Activated CD8-positive, alpha-beta T cell treated with anti-CD3 and anti-CD28 coated beads for 36 hours (primary cell): ENCODE measurements around the gene SLC25A19. TPM values are rescaled to one million over a fixed set of nuclear protein-coding genes. Genes with fewer than 3 reads are reported as not detected.
A peak's percentile ranks its signal among the peaks of the same experiment; 100 is the strongest.
"Not testable (repeated sequence)": the region's sequence is repeated elsewhere in the genome, so short reads cannot be mapped to it uniquely, and the experiment has no call there.

ENCODE experiments used
- ATAC-seq: fragments of 200-7000 bp; cut with Tn5 transposase; one replicate; pipeline ENCODE4 v1.10.0; 2021; ENCODE audit warnings: mild to moderate bottlenecking, moderate library complexity
- CTCF ChIA-PET: fragments of 350-600 bp; sonication (Branson Sonifier 250); formaldehyde crosslinking; loops from one replicate; lab custom pipeline; 2021; ENCODE audit warnings: antibody characterized with exemption; lab: Charles Lee
- POLR2A ChIA-PET: fragments of 350-600 bp; sonication (Branson Sonifier 250); formaldehyde crosslinking; loops from one replicate; lab custom pipeline; 2021; ENCODE audit warnings: antibody characterized with exemption; lab: Charles Lee
- DNase-seq: peaks from one replicate; pipeline ENCODE4 v3.0.0-alpha.2; 2020
- H3K27ac Mint-ChIP-seq: one replicate; pipeline ENCODE4 v1.8.0; 2021; ENCODE audit warnings: mild to moderate bottlenecking, mixed read lengths
- H3K27me3 Mint-ChIP-seq: one replicate; pipeline ENCODE4 v1.8.0; 2021; ENCODE audit warnings: mixed read lengths
- H3K36me3 Mint-ChIP-seq: one replicate; pipeline ENCODE4 v1.8.0; 2021; ENCODE audit warnings: low read depth, mixed read lengths
- H3K4me1 Mint-ChIP-seq: one replicate; pipeline ENCODE4 v1.8.0; 2021; ENCODE audit warnings: low read depth, mixed read lengths
- H3K4me3 Mint-ChIP-seq: one replicate; pipeline ENCODE4 v1.8.0; 2021; ENCODE audit warnings: mild to moderate bottlenecking, moderate library complexity, mixed read lengths
- H3K9me3 Mint-ChIP-seq: one replicate; pipeline ENCODE4 v1.8.0; 2021; ENCODE audit warnings: mixed read lengths
- intact Hi-C: fragments of 100-400 bp; cut with micrococcal nuclease; formaldehyde crosslinking; loops from one replicate; pipeline ENCODE4 v1.10.0; 2022
- total RNA-seq, 2 experiments: library from RNA; stranded (reverse); gene quantifications; one replicate each; pipeline ENCODE4 v1.2.3, GENCODE V29; 2021
- TF ChIP-seq, protein P1 (sequence below): fragments of 200-600 bp; IDR thresholded peaks from one replicate; pipeline ENCODE4 v1.8.0; 2022; ENCODE audit warnings: antibody characterized with exemption, mild to moderate bottlenecking

The SLC25A19 gene
- total RNA-seq, 2 experiments from 2014 or later: 55.1 to 55.2 TPM

DNA sequence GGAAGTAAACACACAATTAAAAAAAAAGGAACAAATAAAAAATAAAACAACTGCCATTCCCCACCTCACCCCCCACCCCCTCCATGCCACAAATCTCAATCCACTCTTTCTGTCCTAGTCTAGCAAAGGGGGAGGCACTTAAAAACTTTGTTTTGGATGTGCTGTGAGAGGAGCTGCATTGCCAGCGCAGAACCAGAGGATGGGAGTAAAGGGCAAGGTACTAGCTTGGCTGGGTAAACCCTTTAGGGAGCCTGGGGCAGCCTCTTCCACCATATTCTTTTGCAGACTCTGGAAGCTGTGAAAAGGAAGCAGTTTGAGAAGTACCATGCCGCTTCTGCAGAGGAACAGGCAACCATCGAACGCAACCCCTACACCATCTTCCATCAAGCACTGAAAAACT lies 26.2 kb downstream of the SLC25A19 start:
- peaks cover 43% of the 10 kb centered on the region for H3K36me3 Mint-ChIP-seq
- ATAC-seq: no peak
- ChIA-PET CTCF (interaction anchor here (0.7 to 4.9 kb wide), 8 partner anchors 9 to 181 kb away, joined by 3 to 107 read pairs (median 7); partner anchors contain the start of genes MIF4GD and NUP85), POLR2A (interaction anchor here (1.1 to 4.8 kb wide), 10 partner anchors 8 to 514 kb away, joined by 3 to 105 read pairs (median 8); partner anchors contain the start of genes ARMC7, MIF4GD and SLC25A19)
- TF ChIP-seq, protein P1, sequence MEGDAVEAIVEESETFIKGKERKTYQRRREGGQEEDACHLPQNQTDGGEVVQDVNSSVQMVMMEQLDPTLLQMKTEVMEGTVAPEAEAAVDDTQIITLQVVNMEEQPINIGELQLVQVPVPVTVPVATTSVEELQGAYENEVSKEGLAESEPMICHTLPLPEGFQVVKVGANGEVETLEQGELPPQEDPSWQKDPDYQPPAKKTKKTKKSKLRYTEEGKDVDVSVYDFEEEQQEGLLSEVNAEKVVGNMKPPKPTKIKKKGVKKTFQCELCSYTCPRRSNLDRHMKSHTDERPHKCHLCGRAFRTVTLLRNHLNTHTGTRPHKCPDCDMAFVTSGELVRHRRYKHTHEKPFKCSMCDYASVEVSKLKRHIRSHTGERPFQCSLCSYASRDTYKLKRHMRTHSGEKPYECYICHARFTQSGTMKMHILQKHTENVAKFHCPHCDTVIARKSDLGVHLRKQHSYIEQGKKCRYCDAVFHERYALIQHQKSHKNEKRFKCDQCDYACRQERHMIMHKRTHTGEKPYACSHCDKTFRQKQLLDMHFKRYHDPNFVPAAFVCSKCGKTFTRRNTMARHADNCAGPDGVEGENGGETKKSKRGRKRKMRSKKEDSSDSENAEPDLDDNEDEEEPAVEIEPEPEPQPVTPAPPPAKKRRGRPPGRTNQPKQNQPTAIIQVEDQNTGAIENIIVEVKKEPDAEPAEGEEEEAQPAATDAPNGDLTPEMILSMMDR: no peak
- no peaks in the 10 kb centered on the region for H3K9me3 Mint-ChIP-seq
- peaks cover 42% of the 10 kb centered on the region for H3K4me1 Mint-ChIP-seq
- intact Hi-C loops: no loop called here
- peak overlapping the region; percentile 95 for H3K4me3 Mint-ChIP-seq
- peak overlapping the region; percentile 99 for H3K27ac Mint-ChIP-seq
- DNase-seq: no peak
- no peaks in the 10 kb centered on the region for H3K27me3 Mint-ChIP-seq

- ATAC-seq: no peak
These were observed 27.1 kb downstream of the SLC25A19 start for GRCh38 chr17:75262112-75262606.

GRCh38 chr17:75261336-75262111 lies 27.7 kb downstream of the SLC25A19 start, which contains the start of the genes GGA3 and MRPS7:
TSS of gene GGA3 (minus strand) at chr17:75261606. CDS start at chr17:75261587, 19 bp downstream.
TSS of gene MRPS7 (plus strand) at chr17:75261879. CDS start at chr17:75261901, 22 bp downstream.
- Mint-ChIP-seq H3K4me3 (peak within 1 kb of the TSS; percentile 95), H3K4me1 (peaks cover 52% of the 10 kb centered on the region), H3K9me3 (no peaks in the 10 kb centered on the region), H3K27me3 (no peaks in the 10 kb centered on the region), H3K36me3 (peaks cover 36% of the 10 kb centered on the region), H3K27ac (peak within 1 kb of the TSS; percentile 99)
- intact Hi-C loops: no loop called here
- ChIA-PET POLR2A (interaction anchor here (0.9 to 4.8 kb wide), 29 partner anchors 10 to 515 kb away, joined by 3 to 105 read pairs (median 4); partner anchors contain the start of genes ARMC7, GRB2, JPT1 and MIF4GD), CTCF (interaction anchor here (0.8 to 4.9 kb wide), 16 partner anchors 11 to 300 kb away, joined by 3 to 107 read pairs (median 6); partner anchors contain the start of genes MIF4GD, NUP85, SLC25A19 and TSEN54)
- DNase-seq (peak; percentile 97), ATAC-seq (peak; percentile 96)
- TF ChIP-seq, protein P1: no peak

More at GRCh38 chr17:75262112-75262606, 27.1 kb downstream of the SLC25A19 start:
- Mint-ChIP-seq H3K36me3 (peaks cover 38% of the 10 kb centered on the region), H3K27ac (peak overlapping the region; percentile 99), H3K4me3 (peak overlapping the region; percentile 95), H3K9me3 (no peaks in the 10 kb centered on the region), H3K4me1 (peaks cover 48% of the 10 kb centered on the region), H3K27me3 (no peaks in the 10 kb centered on the region)
- no peak for DNase-seq
- POLR2A ChIA-PET: interaction anchor here (0.6 to 4.8 kb wide), 20 partner anchors 9 to 514 kb away, joined by 3 to 105 read pairs (median 4); partner anchors contain the start of genes ARMC7, GRB2, MIF4GD and SLC25A19
- intact Hi-C loops: no loop called here
- CTCF ChIA-PET: interaction anchor here (0.8 to 4.9 kb wide), 15 partner anchors 10 to 301 kb away, joined by 3 to 107 read pairs (median 4); partner anchors contain the start of genes MIF4GD, NUP85, SLC25A19 and TSEN54
- TF ChIP-seq, protein P1: no peak

DNA sequence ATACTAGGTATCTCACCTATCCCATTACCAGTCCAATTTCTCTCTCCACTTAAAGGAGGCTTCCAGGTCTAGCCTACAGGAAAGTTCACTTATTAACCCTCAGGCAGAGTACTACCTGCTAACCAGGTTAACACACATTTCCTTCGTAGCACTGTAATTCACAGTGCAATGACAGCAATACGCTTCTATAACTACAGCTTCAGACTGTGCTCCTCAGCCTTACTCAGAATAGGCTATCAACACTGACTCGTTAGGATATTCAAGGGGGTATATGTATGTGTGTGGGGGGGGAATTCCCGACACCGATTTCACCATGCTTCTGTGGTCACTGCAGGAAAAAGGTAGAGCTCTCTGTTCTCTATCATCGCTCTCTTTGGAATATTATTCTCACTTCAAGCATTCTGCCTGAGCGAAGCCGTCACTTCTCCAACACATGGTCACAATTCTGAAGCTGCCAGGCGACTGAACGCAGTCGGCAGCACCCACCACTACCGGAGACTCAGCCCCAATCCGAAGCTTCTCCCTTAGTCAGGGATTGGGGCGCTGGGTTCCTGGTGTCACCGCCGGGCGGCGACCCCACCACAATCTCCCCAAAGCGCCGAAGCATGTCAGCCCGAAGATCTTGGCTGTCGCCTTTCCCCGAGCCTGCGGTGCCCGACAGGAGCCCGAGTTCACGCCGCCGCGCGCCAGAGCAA lies 28.4 kb downstream of the SLC25A19 start:
- intact Hi-C loops: no loop called here
- Mint-ChIP-seq H3K9me3 (no peaks in the 10 kb centered on the region), H3K4me3 (peak overlapping the region; percentile 95), H3K27ac (peak overlapping the region; percentile 99), H3K27me3 (no peaks in the 10 kb centered on the region), H3K4me1 (peaks cover 60% of the 10 kb centered on the region), H3K36me3 (peaks cover 31% of the 10 kb centered on the region)
- TF ChIP-seq, protein P1: no peak
- CTCF ChIA-PET: interaction anchor here (0.9 to 4.9 kb wide), 11 partner anchors 11 to 299 kb away, joined by 3 to 107 read pairs (median 9); partner anchors contain the start of gene MIF4GD
- POLR2A ChIA-PET: interaction anchor here (0.6 to 4.8 kb wide), 26 partner anchors 11 to 256 kb away, joined by 3 to 105 read pairs (median 4); partner anchors contain the start of genes JPT1, MIF4GD, MRPL58 and SLC16A5
- ATAC-seq (peak; percentile 43), DNase-seq (peak; percentile 69)

DNA sequence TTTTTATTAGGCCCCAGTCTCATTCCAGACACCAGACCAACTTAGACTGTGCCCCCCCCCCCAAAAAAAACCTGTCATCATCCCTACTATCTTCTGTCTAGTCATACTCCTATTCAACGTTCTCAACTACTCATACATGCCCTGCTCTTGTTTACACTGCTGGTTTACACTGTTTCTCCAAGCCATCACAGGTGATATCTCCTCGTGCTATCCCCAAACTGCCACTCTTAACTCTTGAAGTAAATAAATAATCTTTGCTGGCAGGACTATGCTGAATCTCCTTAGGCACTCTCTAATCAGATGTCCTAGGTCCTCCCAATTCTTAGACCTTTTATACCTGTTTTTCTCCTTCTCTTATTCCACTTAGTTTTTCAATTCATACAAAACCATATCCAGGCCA lies 32.0 kb downstream of the SLC25A19 start:
- Mint-ChIP-seq H3K4me1 (peaks cover 72% of the 10 kb centered on the region), H3K36me3 (peaks cover 11% of the 10 kb centered on the region), H3K27ac (peak overlapping the region; percentile 43)
- DNase-seq, H3K9me3 Mint-ChIP-seq, ATAC-seq, CTCF ChIA-PET, intact Hi-C loops, POLR2A ChIA-PET, H3K27me3 Mint-ChIP-seq, H3K4me3 Mint-ChIP-seq: not testable (repeated sequence)

DNA sequence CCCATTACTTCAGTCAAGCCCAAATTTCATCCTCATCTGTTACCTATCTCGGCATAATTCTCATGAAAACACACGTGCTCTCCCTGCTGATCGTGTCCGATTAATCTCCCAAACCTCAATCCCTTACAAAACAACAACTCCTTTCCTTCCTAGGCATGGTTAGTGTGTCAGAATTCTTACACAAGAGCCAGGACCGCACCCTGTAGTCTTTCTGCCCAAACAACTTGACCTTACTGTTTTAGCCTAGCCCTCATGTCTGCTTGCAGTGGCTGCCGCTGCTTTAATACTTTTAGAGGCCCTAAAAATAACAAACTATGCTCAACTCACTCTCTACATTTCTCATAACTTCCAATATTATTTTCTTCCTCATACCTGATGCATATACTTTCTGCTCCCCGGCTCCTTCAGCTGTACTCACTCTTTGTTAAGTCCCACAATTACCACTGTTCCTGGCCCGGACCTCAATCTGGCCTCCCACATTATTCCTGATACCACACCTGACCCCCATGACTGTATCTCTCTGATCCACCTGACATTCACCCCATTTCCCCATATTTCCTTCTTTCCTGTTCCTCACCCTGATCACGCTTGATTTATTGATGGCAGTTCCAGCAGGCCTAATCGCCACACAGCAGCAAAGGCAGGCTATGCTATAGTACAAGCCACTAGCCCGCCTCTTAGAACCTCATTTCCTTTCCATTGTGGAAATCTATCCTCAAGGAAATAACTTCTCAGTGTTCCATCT lies 33.1 kb downstream of the SLC25A19 start:
- H3K4me1 Mint-ChIP-seq: peaks cover 80% of the 10 kb centered on the region
- intact Hi-C loops, H3K27me3 Mint-ChIP-seq, ATAC-seq, DNase-seq, CTCF ChIA-PET, POLR2A ChIA-PET, H3K36me3 Mint-ChIP-seq, H3K9me3 Mint-ChIP-seq, H3K4me3 Mint-ChIP-seq: not testable (repeated sequence)
- peak overlapping the region; percentile 56 for H3K27ac Mint-ChIP-seq
